Astrocyte (in vitro differentiated cells and primary cell): ENCODE results near the gene CISD3. TPM values are rescaled to one million over a fixed set of nuclear protein-coding genes. Genes with fewer than 3 reads are reported as not detected.

ENCODE experiments used
- DNase-seq: peaks from one replicate; pipeline ENCODE4 v3.0.0-alpha.2; 2010; ENCODE audit warnings: low read depth
- FAIRE-seq: peaks from 2 replicates; lab custom pipeline; 2011; peaks lifted over from hg19 to GRCh38; lab: Jason Lieb, UNC
- H2AFZ ChIP-seq: 2 replicates; pipeline ENCODE4 v1.6.0; 2012; ENCODE audit warnings: low read depth, low read length, inconsistent platforms
- H3K27ac ChIP-seq: 2 replicates; pipeline ENCODE4 v1.5.1; 2011; ENCODE audit warnings: low read depth, low read length, inconsistent platforms
- H3K27me3 ChIP-seq: 2 replicates; pipeline ENCODE4 v1.6.0; 2011; ENCODE audit warnings: low read length, inconsistent platforms; ENCODE audit not compliant: insufficient read depth
- H3K36me3 ChIP-seq: 2 replicates; pipeline ENCODE4 v1.5.1; 2011; ENCODE audit warnings: low read length, inconsistent platforms; ENCODE audit not compliant: insufficient read depth
- H3K4me1 ChIP-seq: 2 replicates; pipeline ENCODE4 v1.5.1; 2011; ENCODE audit warnings: low read length, inconsistent platforms; ENCODE audit not compliant: insufficient read depth
- H3K4me2 ChIP-seq: 2 replicates; pipeline ENCODE4 v1.6.0; 2012; ENCODE audit warnings: low read length, inconsistent platforms
- H3K4me3 ChIP-seq: 2 replicates; pipeline ENCODE4 v1.5.1; 2011; ENCODE audit warnings: low read depth, mild to moderate bottlenecking, low read length, inconsistent platforms; ENCODE audit not compliant: insufficient read depth
- H3K79me2 ChIP-seq: 2 replicates; pipeline ENCODE4 v1.6.0; 2012; ENCODE audit warnings: mild to moderate bottlenecking, low read length, inconsistent platforms; ENCODE audit not compliant: insufficient read depth
- H3K9ac ChIP-seq: 2 replicates; pipeline ENCODE4 v1.6.0; 2012; ENCODE audit warnings: mild to moderate bottlenecking, low read length, inconsistent platforms
- H3K9me3 ChIP-seq: 2 replicates; pipeline ENCODE4 v1.5.1; 2012; ENCODE audit warnings: low read depth, mild to moderate bottlenecking, low read length, inconsistent platforms; ENCODE audit not compliant: insufficient read depth
- H4K20me1 ChIP-seq: 2 replicates; pipeline ENCODE4 v1.6.0; 2012; ENCODE audit warnings: low read length, inconsistent platforms; ENCODE audit not compliant: insufficient read depth
- H3K27ac Mint-ChIP-seq: one replicate; pipeline ENCODE4 v1.8.0; 2021; ENCODE audit warnings: mild to moderate bottlenecking, mixed read lengths; ENCODE audit not compliant: unreplicated experiment
- H3K27me3 Mint-ChIP-seq: one replicate; pipeline ENCODE4 v1.8.0; 2021; ENCODE audit warnings: low read depth, mixed read lengths; ENCODE audit not compliant: unreplicated experiment
- H3K36me3 Mint-ChIP-seq: one replicate; pipeline ENCODE4 v1.8.0; 2021; ENCODE audit warnings: low read depth, mixed read lengths; ENCODE audit not compliant: unreplicated experiment
- H3K4me1 Mint-ChIP-seq: one replicate; pipeline ENCODE4 v1.8.0; 2021; ENCODE audit warnings: low read depth, mixed read lengths; ENCODE audit not compliant: unreplicated experiment
- H3K4me3 Mint-ChIP-seq: one replicate; pipeline ENCODE4 v1.8.0; 2021; ENCODE audit warnings: mild to moderate bottlenecking, moderate library complexity, mixed read lengths; ENCODE audit not compliant: unreplicated experiment
- H3K9me3 Mint-ChIP-seq: one replicate; pipeline ENCODE4 v1.8.0; 2021; ENCODE audit warnings: mild to moderate bottlenecking, mixed read lengths; ENCODE audit not compliant: unreplicated experiment
- CTCF ChIP-seq: IDR thresholded peaks from 2 replicates; pipeline ENCODE4 v1.5.1; 2011; ENCODE audit warnings: low read depth, mild to moderate bottlenecking, inconsistent platforms, low read length, moderate library complexity; ENCODE audit not compliant: insufficient read depth
- EZH2 ChIP-seq: IDR thresholded peaks from 2 replicates; pipeline ENCODE4 v1.6.1; 2012; ENCODE audit warnings: mild to moderate bottlenecking, low read length, inconsistent platforms; ENCODE audit not compliant: insufficient read depth
- total RNA-seq: library from RNA; stranded (reverse); gene quantifications from 2 replicates; pipeline ENCODE4 v1.2.1, GENCODE V29; 2021

CISD3 gene
- total RNA-seq, 1 donor from 2014 or later, result 12.0 TPM

GRCh38 chr17:38732376-38733281, 2.5 kb downstream of the CISD3 start:
- no peak for FAIRE-seq
- peaks cover 22% of the 10 kb centered on the region for H3K36me3 Mint-ChIP-seq
- TF ChIP-seq CTCF, result no peak
- no peak for TF ChIP-seq EZH2
- H4K20me1 ChIP-seq, result peaks cover 56% of the 10 kb centered on the region
- peaks cover 16% of the 10 kb centered on the region for H3K4me1 ChIP-seq
- H3K36me3 ChIP-seq, result peaks cover 8% of the 10 kb centered on the region
- peaks cover 12% of the 10 kb centered on the region for H3K4me1 Mint-ChIP-seq
- H3K79me2 ChIP-seq, result no peaks in the 10 kb centered on the region
- H3K9me3 Mint-ChIP-seq, result no peaks in the 10 kb centered on the region
- no peak for DNase-seq
- no peaks in the 10 kb centered on the region for H3K9me3 ChIP-seq
- no peaks in the 10 kb centered on the region for H3K27me3 Mint-ChIP-seq
- H3K9ac ChIP-seq, result no peak overlapping the region
- H3K27ac ChIP-seq, result no peak overlapping the region
- no peaks in the 10 kb centered on the region for H3K27me3 ChIP-seq
- no peak overlapping the region for H3K4me3 ChIP-seq
- peak overlapping the region; percentile 85 for H3K4me3 Mint-ChIP-seq
- no peak overlapping the region for H3K4me2 ChIP-seq
- H3K27ac Mint-ChIP-seq, result peak overlapping the region; percentile 8
- H2AFZ ChIP-seq, result no peak overlapping the region

- no peaks in the 10 kb centered on the region for H3K9me3 ChIP-seq
- Mint-ChIP-seq H3K4me3 (no peak overlapping the region), H3K27ac (no peak overlapping the region), H3K27me3 (no peaks in the 10 kb centered on the region), H3K9me3 (no peaks in the 10 kb centered on the region), H3K36me3 (peaks cover 18% of the 10 kb centered on the region), H3K4me1 (peaks cover 5% of the 10 kb centered on the region)
- no peak overlapping the region for H3K9ac ChIP-seq
- H3K4me1 ChIP-seq, result peaks cover 16% of the 10 kb centered on the region
- H3K36me3 ChIP-seq, result peaks cover 13% of the 10 kb centered on the region
- H2AFZ ChIP-seq, result no peak overlapping the region
- no peaks in the 10 kb centered on the region for H3K27me3 ChIP-seq
- TF ChIP-seq EZH2, result no peak
- no peak for TF ChIP-seq CTCF
- no peak overlapping the region for H3K4me3 ChIP-seq
- H3K79me2 ChIP-seq, result peaks cover 3% of the 10 kb centered on the region
- no peak for DNase-seq
- no peak for FAIRE-seq
- no peak overlapping the region for H3K4me2 ChIP-seq
- H3K27ac ChIP-seq, result no peak overlapping the region
- peaks cover 63% of the 10 kb centered on the region for H4K20me1 ChIP-seq
Measured at GRCh38 chr17:38733282-38733981, 3.3 kb downstream of the CISD3 start.
